SH-SY5Y (cell line): ENCODE results near the gene ADAM15.

ENCODE experiments used
- GATA2 ChIP-seq: IDR thresholded peaks from 2 replicates; pipeline ENCODE4 v1.6.1; 2011; ENCODE audit warnings: mild to moderate bottlenecking, low read depth, low read length
- GATA3 ChIP-seq: IDR thresholded peaks from 2 replicates; pipeline ENCODE4 v1.6.1; 2011; ENCODE audit warnings: low read depth, mild to moderate bottlenecking, low read length, moderate library complexity

DNA sequence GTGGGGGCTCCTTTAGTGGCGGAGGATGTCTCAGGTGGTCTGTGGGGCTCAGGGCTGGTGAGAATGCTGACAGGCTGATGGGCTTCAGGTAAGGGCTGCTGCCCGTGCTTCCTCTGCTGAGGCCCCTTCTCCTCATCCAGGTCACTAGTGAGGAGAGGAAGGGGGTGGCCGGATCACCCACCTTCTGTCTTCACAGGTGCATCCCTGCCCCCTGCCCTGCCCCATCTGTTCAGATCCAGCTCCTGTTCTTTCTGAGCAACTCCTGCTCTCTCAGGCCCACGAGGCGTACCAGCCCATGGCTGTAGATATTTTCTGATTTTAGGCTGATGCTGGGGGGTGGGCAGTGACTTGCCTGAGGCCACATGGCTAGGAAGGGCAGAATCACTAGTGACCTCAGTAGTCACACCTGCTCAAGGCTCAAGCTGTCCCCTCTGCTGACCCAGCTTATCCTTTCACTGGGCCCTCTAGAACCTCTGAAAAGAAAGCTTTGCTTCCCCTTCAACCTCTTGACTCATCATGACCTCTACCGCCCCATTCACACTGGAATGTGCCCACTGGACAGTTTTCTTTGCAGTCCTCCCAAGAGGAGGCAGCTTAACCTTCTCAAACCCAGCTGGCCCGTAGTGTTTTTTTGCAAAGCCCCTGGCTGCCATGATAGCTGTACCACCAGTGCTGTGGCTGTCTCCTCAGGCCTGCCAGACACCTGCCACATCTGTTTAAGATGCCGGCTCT is 32.3 kb upstream of the ADAM15 start:
- TF ChIP-seq GATA2 (no peak), GATA3 (no peak)
